ENCODE results near the gene SEC14L2. TPM values are rescaled to one million over a fixed set of nuclear protein-coding genes. Genes with fewer than 3 reads are reported as not detected.

SEC14L2 gene
- total RNA-seq, 1 experiment from 2014 or later = 33.5 TPM

GRCh38 chr22:30404307-30404706 is 7.5 kb downstream of the SEC14L2 start:
- BruUV-seq (replicated peaks) = no TSS peak
- no peak overlapping the region for H3K4me2 ChIP-seq (ENCODE audit: low read length)
- H3K9me2 ChIP-seq (ENCODE audit: insufficient read depth) = no peaks in the 10 kb centered on the region
- intact Hi-C loops (cut with micrococcal nuclease) = no loop called here
- peaks cover 12 to 36% of the 10 kb centered on the region in 2 experiments; a peak in 3 of 4 replicates for H3K36me3 ChIP-seq (ENCODE audit: control insufficient read depth in 1 of 2, insufficient read depth in 2 of 2, low read length in 2 of 2)
- no peak overlapping the region for H3K9ac ChIP-seq (ENCODE audit: low read length)
- no peaks in the 10 kb centered on the region for H3K9me3 ChIP-seq (ENCODE audit: control insufficient read depth in 1 of 2, insufficient read depth in 1 of 2, low read depth in 1 of 2, low read length in 2 of 2)
- H3K79me2 ChIP-seq (ENCODE audit: insufficient read depth, low read length) = peaks cover 30% of the 10 kb centered on the region
- DNase-seq (ENCODE audit: low read depth, low spot score) (no peak), ATAC-seq (no peak)
- no peaks in the 10 kb centered on the region for H4K20me1 ChIP-seq (ENCODE audit: insufficient read depth)
- no peak overlapping the region for H2AFZ ChIP-seq (ENCODE audit: low read depth, low read length, poor library complexity, severe bottlenecking)
- ChIA-PET CTCF (no interaction called here), RAD21 (ENCODE audit: low non-redundant PET in 1 of 2, low total read pairs in 2 of 2, uncharacterized antibody in 2 of 2, unreplicated experiment in 2 of 2) (no interaction called here), POLR2A (no interaction called here)
- no peak overlapping the region for H3K27ac ChIP-seq (ENCODE audit: low read depth, low read length)
- no peaks in the 10 kb centered on the region for H3K27me3 ChIP-seq (ENCODE audit: insufficient read depth, low read length)
- H3K4me1 ChIP-seq (ENCODE audit: control insufficient read depth in 1 of 2, insufficient read depth in 2 of 2, low read length in 2 of 2) = peaks cover 13 to 40% of the 10 kb centered on the region in 2 experiments
- no peak for TF ChIP-seq REST (IDR thresholded peaks at IDR 0.05; ENCODE audit: low read depth)
- TF ChIP-seq, protein P1, sequence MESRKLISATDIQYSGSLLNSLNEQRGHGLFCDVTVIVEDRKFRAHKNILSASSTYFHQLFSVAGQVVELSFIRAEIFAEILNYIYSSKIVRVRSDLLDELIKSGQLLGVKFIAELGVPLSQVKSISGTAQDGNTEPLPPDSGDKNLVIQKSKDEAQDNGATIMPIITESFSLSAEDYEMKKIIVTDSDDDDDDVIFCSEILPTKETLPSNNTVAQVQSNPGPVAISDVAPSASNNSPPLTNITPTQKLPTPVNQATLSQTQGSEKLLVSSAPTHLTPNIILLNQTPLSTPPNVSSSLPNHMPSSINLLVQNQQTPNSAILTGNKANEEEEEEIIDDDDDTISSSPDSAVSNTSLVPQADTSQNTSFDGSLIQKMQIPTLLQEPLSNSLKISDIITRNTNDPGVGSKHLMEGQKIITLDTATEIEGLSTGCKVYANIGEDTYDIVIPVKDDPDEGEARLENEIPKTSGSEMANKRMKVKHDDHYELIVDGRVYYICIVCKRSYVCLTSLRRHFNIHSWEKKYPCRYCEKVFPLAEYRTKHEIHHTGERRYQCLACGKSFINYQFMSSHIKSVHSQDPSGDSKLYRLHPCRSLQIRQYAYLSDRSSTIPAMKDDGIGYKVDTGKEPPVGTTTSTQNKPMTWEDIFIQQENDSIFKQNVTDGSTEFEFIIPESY (IDR thresholded peaks at IDR 0.05; ENCODE audit: extremely low read depth, insufficient replicate concordance, low read length) = no peak
- TF ChIP-seq ZNF274 (IDR thresholded peaks at IDR 0.05; ENCODE audit: low read depth, low read length) = no peak
- TF ChIP-seq POLR2A (IDR thresholded peaks at IDR 0.05; ENCODE audit: borderline replicate concordance, extremely low read depth, insufficient read depth, insufficient read length) = no peak
- TF ChIP-seq POLR2AphosphoS5 (IDR thresholded peaks at IDR 0.05; ENCODE audit: low read depth, low read length) = no peak
- no peak for TF ChIP-seq YY1 (IDR thresholded peaks at IDR 0.05; ENCODE audit: extremely low read depth, insufficient replicate concordance, low read depth, low read length)
- no peak for TF ChIP-seq MAX (IDR thresholded peaks at IDR 0.05)
- no peak for TF ChIP-seq ZFX (IDR thresholded peaks at IDR 0.05)
- TF ChIP-seq ATF3 (IDR thresholded peaks at IDR 0.05) = no peak
- no peak for TF ChIP-seq EZH2 (IDR thresholded peaks at IDR 0.05)
- H3K4me3 ChIP-seq (replicated peaks in 1 of 2; ENCODE audit: low read depth in 1 of 2, low read length in 2 of 2) = no peak overlapping the region

Measured in HCT116 (cell line).